Prostate gland (tissue), 2 donors: ENCODE results near the gene PPP1R1B. TPM values are rescaled to one million over a fixed set of nuclear protein-coding genes. Genes with fewer than 3 reads are reported as not detected.

ENCODE experiments used
- DNase-seq: peaks from one replicate; pipeline ENCODE4 v3.0.0-alpha.2; 2019; ENCODE audit warnings: low spot score
- H3K27ac ChIP-seq, 2 donors: fragments of 200-600 bp; sonication (generic); 2 replicates each; pipeline ENCODE4 v1.5.1; 2017 to 2019
- H3K27me3 ChIP-seq: fragments of 200-600 bp; sonication (generic); replicated peaks from 2 replicates; pipeline ENCODE4 v1.5.1; 2019; ENCODE audit not compliant: insufficient read depth
- H3K36me3 ChIP-seq, 2 donors: fragments of 200-600 bp; sonication (generic); 1 replicate in 1 of 2; 2 replicates in 1 of 2; pipeline versions ENCODE4 v1.5.1 to v1.8.1; 2017 to 2019
- H3K4me1 ChIP-seq: fragments of 200-600 bp; sonication (generic); replicated peaks from 2 replicates; pipeline ENCODE4 v1.5.1; 2019
- H3K4me3 ChIP-seq, 2 donors: fragments of 200-600 bp; sonication (generic); 2 replicates each; pipeline ENCODE4 v1.5.1; 2017 to 2019
- H3K9me3 ChIP-seq: fragments of 200-600 bp; sonication (generic); 2 replicates; pipeline ENCODE4 v1.5.1; 2017
- CTCF ChIP-seq, 4 experiments: fragments of 200-600 bp in 2 of 4; fragments of 450-650 bp in 2 of 4; sonication (generic) in 2 of 4; IDR thresholded peaks; 1 replicate in 3 of 4; 2 replicates in 1 of 4; pipeline ENCODE4 v1.5.1; 2016 to 2019; ENCODE audit warnings: antibody characterized with exemption in 4 of 4, mild to moderate bottlenecking in 2 of 4, moderate library complexity in 2 of 4
- POLR2A ChIP-seq: fragments of 450-650 bp; IDR thresholded peaks from one replicate; pipeline ENCODE4 v1.6.1; 2016; ENCODE audit warnings: antibody characterized with exemption, mild to moderate bottlenecking
- POLR2AphosphoS5 ChIP-seq: sonication (generic); formaldehyde crosslinking; IDR thresholded peaks from one replicate; pipeline ENCODE4 v1.6.1; 2017; ENCODE audit warnings: antibody characterized with exemption
- WGBS: methylation state at CpG from one replicate; pipeline ENCODE4 v1.1.5; 2018; 5-methylcytosine and 5-hydroxymethylcytosine counted together
- intact Hi-C: fragments of 100-400 bp; cut with DNase I; formaldehyde crosslinking; loops from one replicate; pipeline ENCODE4 v1.14.2; 2022
- total RNA-seq, 2 donors: library from RNA; depleted of rRNA; stranded (reverse); fragments of >200 nt; gene quantifications; one replicate each; pipeline ENCODE4 v1.1.0, GENCODE V29; 2016

PPP1R1B gene
- total RNA-seq, 2 donors from 2014 or later = 69.0 to 108 TPM

GRCh38 chr17:39683295-39683939 is 56.7 kb downstream of the PPP1R1B start:
- Histone ChIP-seq H3K4me1 (peaks cover 3% of the 10 kb centered on the region), H3K36me3 (no peaks in the 10 kb centered on the region), H3K27me3 (no peaks in the 10 kb centered on the region), H3K4me3 (no peak overlapping the region), H3K9me3 (no peaks in the 10 kb centered on the region), H3K27ac (no peak overlapping the region)
- WGBS = 91% methylated on average over 9 of the region's 9 CpGs
- TF ChIP-seq CTCF (IDR thresholded peaks at IDR 0.05) (no peak), POLR2AphosphoS5 (no peak), POLR2A (no peak)
- intact Hi-C loops = no loop called here
- no peak for DNase-seq

- H3K4me3 ChIP-seq = no peak overlapping the region
- H3K4me1 ChIP-seq = peaks cover 7% of the 10 kb centered on the region
- no peak for TF ChIP-seq POLR2A
- no peak for TF ChIP-seq CTCF (IDR thresholded peaks at IDR 0.05)
- TF ChIP-seq POLR2AphosphoS5 = no peak
- no peak overlapping the region for H3K27ac ChIP-seq
- no peaks in the 10 kb centered on the region for H3K9me3 ChIP-seq
- H3K36me3 ChIP-seq = no peaks in the 10 kb centered on the region
- WGBS = 93% methylated on average over 12 of the region's 12 CpGs
- intact Hi-C loops = no loop called here
- H3K27me3 ChIP-seq = no peaks in the 10 kb centered on the region
- DNase-seq = no peak
Measured at GRCh38 chr17:39684369-39685192, 57.8 kb downstream of the PPP1R1B start.

Other genes with a start within 250 kb of the PPP1R1B start
- 10 to 100 TPM; 22.4 to 43.6 TPM for gene FBXL20, start 225.3 kb upstream of the PPP1R1B start, total RNA-seq
- gene MED1, start 175.7 kb upstream of the PPP1R1B start, total RNA-seq = 10 to 100 TPM; 22.9 to 39.7 TPM
- gene CDK12, start 165.5 kb upstream of the PPP1R1B start, total RNA-seq = 10 to 100 TPM; 37.7 to 75.8 TPM
- under 1 TPM in 1 of 2 donors, not detected in 1; 0.17 TPM for gene NEUROD2, start 19.0 kb upstream of the PPP1R1B start, total RNA-seq
- gene STARD3, start 10.2 kb downstream of the PPP1R1B start, total RNA-seq = 100 to 1,000 TPM in 1 of 2 donors, 10 to 100 TPM in 1; 52.5 to 202 TPM
- gene TCAP, start 38.4 kb downstream of the PPP1R1B start, total RNA-seq = 10 to 100 TPM in 1 of 2 donors, 1 to 10 TPM in 1; 4.3 to 44.3 TPM
- gene PNMT, start 41.5 kb downstream of the PPP1R1B start, total RNA-seq = 1 to 10 TPM; 2.7 to 5.8 TPM
- 10 to 100 TPM; 44.6 to 50.0 TPM for gene PGAP3, start 61.1 kb downstream of the PPP1R1B start, total RNA-seq
- gene ERBB2, start 73.1 kb downstream of the PPP1R1B start, total RNA-seq = 100 to 1,000 TPM; 112 to 172 TPM
- gene MIEN1, start 103.6 kb downstream of the PPP1R1B start, total RNA-seq = 100 to 1,000 TPM in 1 of 2 donors, 10 to 100 TPM in 1; 46.5 to 119 TPM
- gene GRB7, start 111.0 kb downstream of the PPP1R1B start, total RNA-seq = 10 to 100 TPM; 25.7 to 32.6 TPM
- gene IKZF3, start 237.4 kb downstream of the PPP1R1B start, total RNA-seq = 1 to 10 TPM in 1 of 2 donors, under 1 TPM in 1; 0.55 to 1.7 TPM
- 10 to 100 TPM in 1 of 2 donors, not detected in 1; 14.8 TPM for gene ZPBP2, start 241.2 kb downstream of the PPP1R1B start, total RNA-seq